ENCODE data around the gene NTSR2.

NTSR2 gene

DNA sequence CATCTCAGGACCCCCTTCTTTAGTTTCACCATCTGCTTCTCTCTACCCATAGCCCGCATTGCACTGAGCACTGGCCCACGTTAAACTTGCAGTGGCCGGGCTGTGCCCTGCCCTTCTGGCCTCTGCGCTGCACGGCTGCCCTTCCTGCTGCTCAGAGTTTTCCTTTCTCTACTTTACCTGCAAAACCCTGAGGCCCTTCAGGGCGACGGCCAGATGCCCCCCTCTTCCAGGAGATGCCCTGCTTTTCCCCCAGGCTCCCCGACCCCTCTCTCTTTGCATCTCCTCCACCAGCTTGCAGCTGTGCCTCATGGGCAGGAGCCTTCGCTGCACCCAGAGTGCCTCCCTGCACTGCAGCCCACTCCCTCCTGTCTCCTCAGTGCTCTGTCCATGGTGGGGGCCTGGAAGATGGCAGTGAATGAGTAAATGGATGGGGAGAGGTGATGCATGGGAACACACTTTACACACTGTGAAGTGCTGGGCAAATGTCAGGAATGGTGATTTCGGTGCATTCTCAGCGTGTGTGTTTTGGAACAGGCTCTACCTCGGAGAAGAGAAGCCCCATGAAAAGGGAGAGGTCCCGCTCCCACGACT is 53.8 kb downstream of the NTSR2 start:
- DNase-seq, result no peak
- intact Hi-C loops (cut with DNase I), result no loop called here

DNA sequence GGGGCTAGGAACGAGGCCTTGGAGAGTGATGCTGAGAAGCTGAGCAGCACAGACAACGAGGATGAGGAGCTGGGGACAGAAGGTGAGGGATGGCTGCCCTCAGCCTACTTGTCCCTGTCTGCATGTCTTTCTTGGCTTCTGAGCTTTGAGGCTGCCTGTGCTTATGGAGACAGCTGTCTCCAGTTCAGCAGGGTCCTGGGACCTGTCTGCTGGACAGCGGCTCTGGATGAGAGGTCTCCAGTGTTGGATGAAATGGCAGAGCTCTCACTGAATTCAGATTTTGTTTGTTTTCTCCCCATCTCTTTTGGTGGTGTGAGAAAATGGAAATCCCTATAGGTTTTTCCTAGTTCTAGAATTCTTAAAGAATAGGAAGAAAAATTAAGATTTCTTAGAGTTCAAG is 54.8 kb downstream of the NTSR2 start:
- intact Hi-C loops (cut with DNase I), result no loop called here
- DNase-seq, result no peak

GRCh38 chr2:11613297-11613696 is 56.7 kb downstream of the NTSR2 start:
- intact Hi-C loops (cut with DNase I), result no loop called here

DNA sequence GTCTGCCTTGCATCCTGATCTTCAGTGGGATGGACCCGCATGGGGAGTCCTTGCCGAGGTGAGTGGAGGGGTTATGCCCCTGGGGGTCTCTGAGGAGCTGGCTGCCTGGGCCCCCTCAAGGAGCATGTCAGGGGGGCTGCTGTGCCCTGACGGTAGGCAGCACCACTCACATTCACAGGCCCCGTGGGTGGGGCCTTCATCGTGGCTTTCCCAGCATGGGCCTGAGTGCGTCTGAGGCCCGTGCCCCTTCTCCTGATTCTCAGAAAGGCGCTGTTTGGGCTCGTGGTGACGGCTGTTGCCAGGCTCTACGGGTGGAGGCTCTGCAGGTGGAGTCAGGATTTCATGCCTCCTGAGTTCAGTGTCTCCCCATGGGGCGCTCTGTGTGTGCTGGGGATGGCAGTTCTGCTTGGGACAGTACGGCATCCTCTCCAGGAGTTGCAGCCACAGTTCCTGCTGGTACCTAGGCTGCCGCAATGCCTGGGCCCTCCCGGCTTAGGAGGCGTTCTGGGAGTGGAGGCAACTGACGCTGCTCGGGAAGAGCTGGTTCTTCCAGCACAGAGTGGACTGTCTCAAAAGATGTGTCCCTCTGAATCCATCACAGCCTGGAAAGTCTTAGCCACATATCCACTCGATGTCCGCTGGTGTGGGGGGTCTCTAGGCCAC is 57.3 kb downstream of the NTSR2 start:
- intact Hi-C loops (cut with DNase I), result no loop called here

More at GRCh38 chr2:11613297-11613696, 56.7 kb downstream of the NTSR2 start:
- DNase-seq, result no peak

GRCh38 chr2:11611251-11611650 is 58.7 kb downstream of the NTSR2 start:
- intact Hi-C loops (cut with DNase I), result no loop called here
- DNase-seq, result no peak

More for the DNA sequence above, 57.3 kb downstream of the NTSR2 start:
- no peak for DNase-seq

DNA sequence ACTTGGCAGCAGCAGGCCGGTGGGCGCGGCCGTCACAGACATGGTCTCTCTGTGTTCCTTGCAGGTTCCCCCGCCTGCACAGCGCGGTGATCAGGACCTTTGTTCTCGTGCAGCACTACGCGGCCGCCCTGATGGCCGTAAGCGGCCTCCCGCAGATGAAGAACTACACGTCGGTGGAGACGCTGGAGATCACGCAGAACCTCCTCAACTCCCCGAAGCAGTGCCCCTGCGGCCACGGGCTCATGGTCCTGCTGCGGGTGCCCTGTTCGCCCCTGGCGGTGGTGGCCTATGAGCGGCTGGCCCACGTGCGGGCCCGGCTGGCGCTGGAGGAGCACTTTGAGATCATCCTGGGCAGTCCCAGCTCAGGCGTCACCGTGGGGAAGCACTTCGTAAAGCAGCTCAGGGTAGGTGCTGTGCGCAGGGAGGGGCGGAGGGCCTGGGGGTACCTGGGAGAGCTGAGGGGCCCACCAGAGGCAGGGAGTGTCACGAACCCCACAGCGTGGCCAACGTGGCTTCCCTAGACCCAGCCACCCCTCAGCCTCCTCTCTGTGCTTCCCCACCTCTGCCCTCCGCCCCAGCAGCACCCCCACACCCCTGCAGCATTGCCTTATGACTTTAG is 59.3 kb downstream of the NTSR2 start:
- intact Hi-C loops (cut with DNase I), result no loop called here
- no peak for DNase-seq

All from head of caudate nucleus (tissue), 42 donors.